Measurements from ENCODE around the gene FAM237A. TPM values are rescaled to one million over a fixed set of nuclear protein-coding genes. Genes with fewer than 3 reads are reported as not detected.
A peak's percentile ranks its signal among the peaks of the same experiment; 100 is the strongest.

The FAM237A gene
- total RNA-seq, 1 experiment from 2014 or later: not detected

DNA sequence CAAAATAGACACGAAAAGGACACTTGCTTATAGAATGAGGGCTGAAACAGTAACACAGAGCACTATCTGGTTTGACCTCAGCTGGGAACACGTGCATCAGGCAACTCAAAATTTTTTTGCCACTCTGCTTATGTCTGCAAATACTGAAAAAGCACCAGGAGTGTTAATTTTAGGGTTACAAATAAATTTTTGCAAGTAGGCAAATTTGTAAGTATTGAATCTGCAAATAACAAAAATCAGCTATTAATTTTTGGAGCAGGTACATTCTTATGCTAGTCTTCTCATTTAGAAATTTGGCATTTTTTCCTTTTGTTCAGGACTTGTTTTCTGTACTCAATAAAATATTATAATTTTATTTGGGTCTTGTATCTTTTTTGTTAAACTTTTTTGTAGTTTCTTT is 46.2 kb downstream of the FAM237A start:
- no peak for DNase-seq (ENCODE audit: low read depth)

DNA sequence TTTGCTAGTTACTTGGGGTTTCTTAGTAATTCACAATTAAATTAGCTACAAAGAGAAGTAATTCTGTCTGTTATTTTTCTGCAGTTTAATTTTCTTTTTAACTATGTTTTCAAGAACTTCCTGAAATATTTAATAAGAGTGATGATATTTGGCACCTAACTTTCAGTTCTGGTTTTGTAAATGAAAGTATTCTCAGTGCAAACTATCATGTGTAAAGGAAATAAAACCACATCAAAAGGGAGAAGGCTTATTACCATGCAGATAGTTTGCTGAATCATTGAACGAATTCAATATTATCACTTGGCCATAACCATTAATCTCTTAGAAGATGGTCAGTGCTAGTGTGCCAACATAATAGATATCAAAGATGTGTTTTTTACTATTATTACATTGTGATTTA is 46.7 kb downstream of the FAM237A start:
- no peak for DNase-seq (ENCODE audit: low read depth)

GRCh38 chr2:206692971-206693370 is 50.7 kb downstream of the FAM237A start:
- no peak for DNase-seq (ENCODE audit: low read depth)

DNA sequence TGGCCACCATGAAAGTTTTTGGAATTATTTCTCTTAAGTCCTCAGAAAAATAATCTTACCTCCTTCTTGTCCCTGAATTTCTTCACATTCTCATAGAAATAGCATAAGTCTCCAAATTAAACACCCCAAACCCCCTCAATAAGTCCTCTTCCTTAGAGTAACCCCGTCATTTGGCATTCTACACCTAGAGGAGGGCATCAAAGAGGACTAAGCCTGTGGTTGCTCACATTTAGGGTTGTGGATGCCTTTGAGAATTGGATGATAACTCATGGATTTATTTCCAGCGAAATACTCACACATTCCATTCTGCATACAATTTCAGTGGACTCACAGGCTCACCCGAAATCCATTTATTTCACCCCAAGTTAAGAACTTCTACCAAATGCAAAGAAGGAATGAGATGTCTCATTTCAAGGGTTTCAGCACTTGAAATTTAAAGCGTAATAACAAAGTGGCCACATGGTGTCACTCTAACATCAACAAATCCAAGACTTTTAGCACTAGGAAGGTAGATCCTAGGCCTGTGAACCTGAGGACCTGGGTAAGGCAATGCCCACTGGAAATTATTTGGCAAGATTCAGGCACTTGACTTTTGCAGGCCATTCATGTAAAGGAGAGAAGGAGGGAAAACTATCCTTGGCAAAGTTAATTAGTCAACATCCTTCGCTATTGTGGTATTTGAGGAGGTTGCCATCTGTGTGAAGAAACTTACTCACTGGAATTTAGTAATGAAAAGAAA is 51.3 kb downstream of the FAM237A start:
- peak; percentile 50 for DNase-seq (ENCODE audit: low read depth)

- no peak for DNase-seq (ENCODE audit: low read depth)
These were observed 54.6 kb downstream of the FAM237A start for GRCh38 chr2:206696910-206697309.

- DNase-seq (ENCODE audit: low read depth): no peak
These were observed 56.5 kb downstream of the FAM237A start for GRCh38 chr2:206698811-206699210.

Other genes starting within 250 kb of the FAM237A start
- 3.2 and 3.6 TPM in 2 replicates for gene ADAM23, start 199.0 kb upstream of the FAM237A start, total RNA-seq (2014; rRNA removed; shearing (Covaris generic))
- gene DYTN, start 75.9 kb downstream of the FAM237A start, total RNA-seq (2014; rRNA removed; shearing (Covaris generic)): not detected in 2 replicates
- 0.29 and 1.1 TPM in 2 replicates for gene MDH1B, start 122.8 kb downstream of the FAM237A start, total RNA-seq (2014; rRNA removed; shearing (Covaris generic))
- gene FASTKD2, start 123.1 kb downstream of the FAM237A start, total RNA-seq (2014; rRNA removed; shearing (Covaris generic)): 47.1 and 48.0 TPM in 2 replicates